HG03045 (cell line): ENCODE measurements around the gene SIT1.

Source experiments
- ATAC-seq: cut with Tn5 transposase; IDR thresholded peaks from one replicate; pipeline ENCODE4 v1.9.1; 2021; ENCODE audit warnings: mild to moderate bottlenecking, moderate library complexity; ENCODE audit not compliant: unreplicated experiment

Gene SIT1

DNA sequence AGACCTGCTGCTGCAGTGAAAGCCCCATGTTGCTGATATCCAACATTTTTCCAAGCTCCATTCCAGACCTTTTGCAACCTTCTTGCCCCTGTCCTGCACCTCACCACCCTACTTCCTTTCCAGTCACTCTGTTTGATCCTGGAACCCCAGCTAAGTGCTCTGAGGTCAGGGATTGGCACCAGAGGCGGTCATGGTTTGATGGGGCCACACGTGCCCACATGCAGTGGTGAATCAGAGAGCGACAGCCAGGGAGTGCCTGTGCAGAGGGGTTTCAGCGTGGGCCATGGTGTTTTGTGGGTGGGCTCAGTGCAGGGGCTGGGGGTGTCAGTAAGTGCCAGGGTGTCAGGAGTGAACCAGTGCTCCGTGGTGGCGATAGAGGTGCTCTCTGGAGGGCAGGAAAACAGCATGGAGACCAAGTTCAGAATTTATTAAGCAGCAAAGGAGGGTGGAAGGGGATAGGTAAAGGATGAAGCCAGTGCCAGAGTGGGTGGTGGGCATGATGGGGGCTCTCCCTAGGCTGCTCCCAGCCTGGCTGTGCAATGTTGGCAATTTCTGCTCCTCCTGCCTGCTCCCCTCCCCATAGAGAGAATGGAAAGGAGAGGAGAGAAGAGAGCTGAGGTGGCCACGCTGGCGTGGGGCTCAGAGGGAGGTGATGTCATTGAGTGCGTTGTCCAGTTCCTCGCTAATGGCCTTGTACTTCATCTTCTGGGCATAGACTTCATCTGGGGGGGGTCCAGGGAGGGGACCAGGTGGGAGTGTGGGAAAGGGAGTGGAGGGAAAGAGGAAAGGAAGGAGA, 32.0 kb upstream of the SIT1 start:
- no peak for ATAC-seq

- no peak for ATAC-seq
Measured at GRCh38 chr9:35682051-35682450, 31.3 kb upstream of the SIT1 start.

GRCh38 chr9:35681341-35682002, 30.7 kb upstream of the SIT1 start:
- ATAC-seq, result no peak

GRCh38 chr9:35680331-35681105, 29.8 kb upstream of the SIT1 start:
- ATAC-seq, result peak; percentile 53

- ATAC-seq, result no peak
Measured at GRCh38 chr9:35679766-35680330, 29.1 kb upstream of the SIT1 start.

DNA sequence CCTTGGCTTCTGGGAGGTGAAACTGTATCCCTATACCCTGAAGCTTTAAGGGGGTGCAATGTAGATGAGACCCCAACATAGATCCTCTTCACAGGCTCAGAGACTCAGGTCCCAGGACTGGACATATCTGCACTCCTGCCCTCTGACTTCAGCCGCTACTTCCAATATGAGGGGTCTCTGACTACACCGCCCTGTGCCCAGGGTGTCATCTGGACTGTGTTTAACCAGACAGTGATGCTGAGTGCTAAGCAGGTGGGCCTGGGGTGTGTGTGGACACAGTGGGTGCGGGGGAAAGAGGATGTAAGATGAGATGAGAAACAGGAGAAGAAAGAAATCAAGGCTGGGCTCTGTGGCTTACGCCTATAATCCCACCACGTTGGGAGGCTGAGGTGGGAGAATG, 28.4 kb upstream of the SIT1 start:
- ATAC-seq, result no peak

GRCh38 chr9:35675732-35676392, 25.1 kb upstream of the SIT1 start:
- ATAC-seq, result no peak

- ATAC-seq, result no peak
Measured at GRCh38 chr9:35675204-35675603, 24.5 kb upstream of the SIT1 start.

DNA sequence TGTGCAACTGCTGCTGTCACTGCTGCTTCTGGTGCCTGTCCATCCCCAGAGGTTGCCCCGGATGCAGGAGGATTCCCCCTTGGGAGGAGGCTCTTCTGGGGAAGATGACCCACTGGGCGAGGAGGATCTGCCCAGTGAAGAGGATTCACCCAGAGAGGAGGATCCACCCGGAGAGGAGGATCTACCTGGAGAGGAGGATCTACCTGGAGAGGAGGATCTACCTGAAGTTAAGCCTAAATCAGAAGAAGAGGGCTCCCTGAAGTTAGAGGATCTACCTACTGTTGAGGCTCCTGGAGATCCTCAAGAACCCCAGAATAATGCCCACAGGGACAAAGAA, 23.3 kb upstream of the SIT1 start:
- no peak for ATAC-seq

DNA sequence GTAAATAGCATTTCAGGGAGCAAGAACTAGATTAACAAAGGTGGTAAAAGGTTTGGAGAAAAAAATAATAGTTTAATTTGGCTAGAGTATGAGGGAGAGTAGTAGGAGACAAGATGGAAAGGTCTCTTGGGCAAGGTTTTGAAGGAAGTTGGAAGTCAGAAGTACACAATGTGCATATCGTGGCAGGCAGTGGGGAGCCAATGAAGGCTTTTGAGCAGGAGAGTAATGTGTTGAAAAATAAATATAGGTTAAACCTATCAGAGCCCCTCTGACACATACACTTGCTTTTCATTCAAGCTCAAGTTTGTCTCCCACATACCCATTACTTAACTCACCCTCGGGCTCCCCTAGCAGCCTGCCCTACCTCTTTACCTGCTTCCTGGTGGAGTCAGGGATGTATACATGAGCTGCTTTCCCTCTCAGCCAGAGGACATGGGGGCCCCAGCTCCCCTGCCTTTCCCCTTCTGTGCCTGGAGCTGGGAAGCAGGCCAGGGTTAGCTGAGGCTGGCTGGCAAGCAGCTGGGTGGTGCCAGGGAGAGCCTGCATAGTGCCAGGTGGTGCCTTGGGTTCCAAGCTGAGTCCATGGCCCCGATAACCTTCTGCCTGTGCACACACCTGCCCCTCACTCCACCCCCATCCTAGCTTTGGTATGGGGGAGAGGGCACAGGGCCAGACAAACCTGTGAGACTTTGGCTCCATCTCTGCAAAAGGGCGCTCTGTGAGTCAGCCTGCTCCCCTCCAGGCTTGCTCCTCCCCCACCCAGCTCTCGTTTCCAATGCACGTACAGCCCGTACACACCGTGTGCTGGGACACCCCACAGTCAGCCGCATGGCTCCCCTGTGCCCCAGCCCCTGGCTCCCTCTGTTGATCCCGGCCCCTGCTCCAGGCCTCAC, 22.6 kb upstream of the SIT1 start, which contains the start of gene CA9:
TSS of gene CA9 (plus strand) at position 797 of the 893 bp plus-strand sequence. CDS start at position 829, 32 bp downstream.
- no peak for ATAC-seq

- ATAC-seq, result no peak
Measured at GRCh38 chr9:35669331-35670145, 18.8 kb upstream of the SIT1 start.

- ATAC-seq, result no peak
Measured at GRCh38 chr9:35667939-35668338, 17.2 kb upstream of the SIT1 start.

GRCh38 chr9:35666549-35666948, 15.8 kb upstream of the SIT1 start:
- no peak for ATAC-seq

DNA sequence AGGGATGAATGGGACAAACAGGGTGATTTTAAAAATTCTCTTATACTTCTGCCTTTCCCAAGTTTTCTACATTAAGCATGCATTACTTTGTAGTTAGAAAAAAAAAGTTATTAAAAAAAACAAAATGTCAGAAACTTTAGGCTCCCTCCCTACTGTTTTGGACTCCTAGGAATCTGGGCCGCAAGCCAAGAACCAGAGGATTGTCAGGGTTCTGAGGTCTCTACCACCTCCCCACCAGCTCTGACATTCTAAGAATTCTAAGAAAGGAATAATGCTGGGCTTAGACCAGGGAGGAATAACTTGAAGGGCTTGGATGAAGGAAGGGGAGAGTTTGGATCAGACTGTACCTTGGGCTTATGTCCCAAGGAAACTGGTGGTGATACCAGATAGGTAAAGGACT, 15.3 kb upstream of the SIT1 start:
- ATAC-seq, result no peak

GRCh38 chr9:35665471-35665818, 14.7 kb upstream of the SIT1 start:
- no peak for ATAC-seq

GRCh38 chr9:35664531-35665470, 14.1 kb upstream of the SIT1 start, which contains the start of gene ARHGEF39:
TSS of gene ARHGEF39 (minus strand) at chr9:35665195. CDS start at chr9:35665169, 26 bp downstream.
- peak; percentile 76 for ATAC-seq

DNA sequence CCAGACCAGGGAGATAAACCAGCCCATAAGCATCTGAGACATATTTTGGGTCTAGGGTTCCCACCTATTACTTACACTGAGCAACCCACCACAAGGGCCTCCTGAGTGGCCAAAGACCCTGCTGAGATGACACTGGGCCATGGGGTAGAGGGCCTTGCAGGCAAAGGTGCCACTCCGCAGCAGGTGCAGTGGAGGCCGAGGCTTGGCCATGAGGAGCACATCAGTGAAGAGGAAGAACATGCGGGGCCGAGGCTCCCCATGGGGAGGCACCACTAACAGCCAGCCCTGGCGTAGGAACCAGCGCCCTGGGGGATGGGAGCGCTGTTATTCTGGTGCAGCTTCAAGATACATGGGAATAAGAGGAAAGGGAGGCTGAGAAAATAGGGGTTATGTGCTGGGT, 11.7 kb upstream of the SIT1 start:
- no peak for ATAC-seq
